GM21619 (cell line): ENCODE measurements around the gene SLX9.

ENCODE experiments used
- ATAC-seq: cut with Tn5 transposase; IDR thresholded peaks from one replicate; pipeline ENCODE4 v1.9.1; 2021; ENCODE audit not compliant: unreplicated experiment

SLX9 gene

DNA sequence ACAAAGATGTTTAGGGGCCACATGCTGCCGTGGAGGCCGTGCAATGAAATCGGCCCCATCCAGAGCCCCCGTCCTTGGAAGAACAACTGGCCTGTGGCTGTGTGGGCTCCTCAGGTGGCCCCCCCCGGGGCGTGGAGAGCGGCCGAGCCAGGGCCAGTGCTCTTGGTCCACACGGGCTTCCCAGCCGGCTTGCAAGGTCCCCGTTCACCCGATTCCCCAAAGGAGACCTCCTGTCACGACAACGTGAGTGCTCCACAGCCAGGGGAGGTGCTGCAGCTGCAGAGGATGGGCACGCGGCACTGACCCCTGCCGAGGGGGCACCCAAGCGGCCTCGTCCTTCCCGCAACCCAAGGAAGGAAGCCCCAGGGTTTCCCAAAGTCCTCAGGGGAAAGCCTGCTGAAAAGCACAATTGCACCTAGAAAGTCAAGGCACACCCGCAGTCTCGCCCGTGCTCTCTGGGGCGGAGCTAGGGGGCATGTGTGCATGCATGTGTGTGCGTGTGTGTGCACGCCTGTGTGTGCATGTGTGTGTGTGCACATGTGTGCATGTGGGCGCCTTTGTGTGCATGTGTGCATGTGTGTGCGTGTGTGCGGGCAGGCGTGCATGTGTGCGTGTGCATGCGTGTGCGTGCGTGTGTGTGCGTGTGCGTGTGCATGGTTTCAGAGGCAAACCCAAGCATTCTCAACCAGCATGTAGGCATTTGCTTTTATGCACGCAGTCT is 48.2 kb downstream of the SLX9 start:
- ATAC-seq: no peak

DNA sequence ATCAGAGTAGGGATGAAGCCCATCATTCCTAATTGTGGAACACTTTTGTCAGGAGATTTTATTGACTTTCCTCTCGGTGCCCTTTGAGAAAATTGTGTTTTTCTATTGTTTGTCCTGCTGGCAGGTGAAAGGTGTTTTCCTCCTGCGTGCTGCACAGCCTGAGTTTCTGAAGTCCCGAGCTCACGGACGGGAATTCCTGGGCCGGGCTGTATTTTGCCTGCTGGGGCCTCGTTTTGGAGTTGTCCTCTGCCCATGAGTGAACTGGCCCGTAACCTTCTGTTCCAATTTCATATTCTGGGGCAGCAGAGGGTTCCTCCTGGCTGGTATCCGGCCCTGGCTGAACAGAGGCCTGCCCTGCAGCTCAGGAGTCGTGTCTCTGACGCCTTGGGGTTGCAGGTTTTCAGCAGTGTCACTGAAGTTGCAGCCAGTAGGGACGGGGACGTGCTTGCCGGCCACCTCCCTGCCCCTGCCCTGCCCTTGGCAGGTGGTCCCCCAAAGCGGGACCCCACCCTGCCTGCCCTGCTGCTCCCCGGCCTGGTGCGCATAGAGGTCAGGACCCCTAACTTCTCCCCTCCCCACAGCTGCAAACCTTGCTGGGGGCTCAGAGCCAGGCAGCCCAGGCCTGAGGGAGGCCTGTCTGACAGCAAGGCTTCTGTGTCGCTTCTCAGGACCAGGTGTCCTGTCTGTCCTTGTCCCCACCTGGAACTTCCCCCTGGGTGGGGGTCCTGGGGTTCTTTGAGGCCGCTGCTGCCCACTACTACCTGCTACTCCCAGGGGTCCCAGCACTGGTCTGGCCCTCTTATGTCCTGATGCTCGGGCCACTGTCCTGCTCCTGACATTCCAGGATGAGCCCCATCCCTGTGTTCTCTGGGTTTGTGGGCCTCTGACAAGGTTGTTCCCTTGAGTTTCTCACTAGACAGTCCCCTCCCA is 49.0 kb downstream of the SLX9 start:
- ATAC-seq: no peak

DNA sequence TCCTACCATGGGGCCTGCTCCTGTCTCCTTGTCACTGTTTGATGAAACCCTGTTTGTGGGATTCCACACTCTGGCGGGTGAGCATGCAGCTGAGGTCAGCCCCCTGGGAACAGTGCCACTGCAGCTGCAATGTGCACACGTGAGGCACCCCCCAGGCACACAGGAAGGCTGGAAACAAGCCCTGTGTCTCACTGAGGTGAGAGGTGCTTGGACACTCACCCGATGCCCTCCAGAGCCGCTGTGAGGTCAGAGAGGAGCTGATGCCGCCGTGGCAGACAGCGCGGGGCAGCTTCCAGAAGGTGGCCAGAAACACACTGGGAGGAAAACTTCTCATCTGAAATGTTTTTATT is 49.7 kb downstream of the SLX9 start:
- no peak for ATAC-seq

DNA sequence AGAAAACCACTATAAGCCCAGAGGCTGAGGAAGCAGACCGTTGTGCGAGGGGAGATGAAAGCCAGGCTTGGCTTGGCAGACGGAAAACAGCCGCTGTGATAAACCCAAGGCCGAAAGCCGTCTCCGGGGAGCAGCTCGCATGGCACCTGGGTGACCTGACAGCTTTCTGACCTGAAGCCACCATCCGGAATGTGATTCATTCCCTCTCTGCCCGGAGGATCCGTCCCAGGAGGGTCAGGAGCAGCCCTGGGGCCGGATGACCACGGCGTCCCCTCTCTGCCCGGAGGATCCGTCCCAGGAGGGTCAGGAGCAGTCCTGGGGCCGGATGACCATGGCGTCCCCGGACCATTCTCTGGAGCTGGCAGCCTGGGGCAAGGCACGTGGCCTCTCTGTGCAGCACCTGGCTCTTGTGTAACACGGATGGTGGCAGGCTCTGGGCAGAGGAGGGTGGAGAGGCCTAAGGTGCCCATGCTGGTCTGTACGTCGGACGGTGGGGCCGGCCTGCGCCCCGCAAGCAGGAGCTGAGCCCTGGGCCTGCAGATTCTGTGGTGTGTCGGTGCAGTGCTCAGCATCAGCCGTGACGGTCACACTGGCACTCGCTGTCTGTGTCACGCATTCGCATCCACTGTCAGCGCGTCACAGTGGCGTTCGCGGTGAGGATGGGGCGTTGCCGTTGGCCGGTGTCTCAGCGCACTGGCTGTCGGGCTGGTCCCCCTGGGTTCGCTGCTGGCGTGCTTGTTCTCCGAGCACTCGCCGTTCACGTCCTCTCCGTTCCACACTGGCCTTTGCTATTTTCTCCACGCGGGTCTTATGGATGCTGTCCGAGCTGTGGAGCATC is 50.3 kb downstream of the SLX9 start:
- ATAC-seq: no peak

DNA sequence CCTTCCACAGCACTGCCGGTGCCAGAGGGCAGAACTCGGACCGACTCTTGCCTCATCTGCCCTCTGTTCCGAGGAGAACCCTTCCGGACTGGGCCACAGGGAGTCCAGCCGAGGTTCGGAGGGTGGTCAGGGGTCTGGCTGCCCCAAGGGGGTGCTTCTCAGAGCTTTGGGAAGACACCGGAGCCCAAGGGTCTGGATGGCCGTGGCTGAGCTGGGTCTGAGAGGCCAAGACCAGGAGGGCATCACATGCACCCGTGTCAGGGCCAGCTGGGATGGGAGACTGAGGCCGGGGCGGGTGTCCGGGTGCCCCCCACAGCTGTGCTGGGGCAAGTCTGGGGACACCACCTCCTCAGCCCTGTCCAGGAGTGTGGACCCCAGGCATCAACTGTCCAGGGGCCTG is 51.1 kb downstream of the SLX9 start:
- ATAC-seq: no peak

DNA sequence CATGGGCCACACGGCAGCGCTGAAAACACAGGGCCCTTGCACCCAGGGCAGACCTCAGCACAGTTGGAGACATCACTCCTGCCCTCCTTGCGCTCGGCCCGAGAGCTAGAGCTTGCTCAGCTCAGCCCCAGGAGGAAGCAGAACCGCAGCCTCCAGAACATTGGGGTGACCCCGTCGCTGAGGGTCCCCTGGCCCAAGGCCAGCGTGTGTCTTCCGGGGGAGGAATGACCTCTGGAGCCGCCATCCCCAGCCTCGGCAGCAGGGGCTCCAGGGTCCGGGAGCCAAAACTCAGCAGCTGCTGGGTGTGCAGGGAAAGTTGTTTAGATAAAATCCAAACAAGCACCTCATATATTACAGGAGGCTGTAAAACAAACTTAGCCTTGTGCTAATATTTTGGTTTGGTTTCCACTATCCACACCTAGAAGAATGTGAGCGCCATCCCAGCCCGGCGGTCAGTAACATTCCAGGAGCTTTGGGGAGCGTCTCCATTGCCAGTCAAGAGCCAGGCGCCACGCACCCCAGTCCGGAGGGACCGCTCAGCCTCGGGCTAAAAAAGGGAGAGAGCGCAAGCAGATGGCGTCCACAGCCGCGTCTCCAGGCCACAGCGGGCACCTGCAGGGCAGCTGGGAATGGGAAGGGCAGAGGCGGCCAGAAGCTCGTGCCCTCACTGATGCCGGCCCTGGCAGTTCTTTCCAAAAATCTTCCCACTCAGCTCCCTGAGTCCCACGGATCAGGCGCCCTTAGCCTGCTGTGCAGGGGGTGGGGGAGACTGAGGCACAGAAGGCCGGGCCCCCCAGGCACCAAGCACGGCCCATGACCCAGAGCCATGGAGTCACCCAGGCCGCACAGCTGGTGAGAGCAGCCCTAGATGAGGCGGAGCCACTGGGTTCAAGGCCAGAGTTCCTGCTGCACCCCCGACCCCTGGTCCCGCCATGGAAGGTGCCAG is 52.0 kb downstream of the SLX9 start:
- ATAC-seq: no peak

DNA sequence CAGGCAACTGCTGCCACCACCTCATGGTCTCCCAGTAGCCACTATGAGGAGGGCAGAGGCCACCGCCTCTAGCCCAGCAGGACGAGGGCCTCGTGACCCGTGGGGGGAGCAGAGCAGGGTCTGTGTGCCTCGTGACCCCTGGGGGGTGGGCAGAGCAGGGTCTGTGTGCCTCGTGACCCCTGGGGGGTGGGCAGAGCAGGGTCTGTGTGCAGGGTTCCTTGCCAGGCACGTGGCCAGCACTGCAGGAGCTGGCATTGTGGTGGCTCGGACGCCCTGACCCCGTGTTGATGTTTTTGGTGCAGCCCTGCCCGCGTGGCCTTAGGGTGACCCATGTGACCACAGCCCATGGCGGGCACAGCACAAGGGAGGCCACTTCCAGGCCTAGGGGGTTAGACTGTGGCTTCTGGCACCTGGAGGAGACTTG is 52.8 kb downstream of the SLX9 start:
- no peak for ATAC-seq

DNA sequence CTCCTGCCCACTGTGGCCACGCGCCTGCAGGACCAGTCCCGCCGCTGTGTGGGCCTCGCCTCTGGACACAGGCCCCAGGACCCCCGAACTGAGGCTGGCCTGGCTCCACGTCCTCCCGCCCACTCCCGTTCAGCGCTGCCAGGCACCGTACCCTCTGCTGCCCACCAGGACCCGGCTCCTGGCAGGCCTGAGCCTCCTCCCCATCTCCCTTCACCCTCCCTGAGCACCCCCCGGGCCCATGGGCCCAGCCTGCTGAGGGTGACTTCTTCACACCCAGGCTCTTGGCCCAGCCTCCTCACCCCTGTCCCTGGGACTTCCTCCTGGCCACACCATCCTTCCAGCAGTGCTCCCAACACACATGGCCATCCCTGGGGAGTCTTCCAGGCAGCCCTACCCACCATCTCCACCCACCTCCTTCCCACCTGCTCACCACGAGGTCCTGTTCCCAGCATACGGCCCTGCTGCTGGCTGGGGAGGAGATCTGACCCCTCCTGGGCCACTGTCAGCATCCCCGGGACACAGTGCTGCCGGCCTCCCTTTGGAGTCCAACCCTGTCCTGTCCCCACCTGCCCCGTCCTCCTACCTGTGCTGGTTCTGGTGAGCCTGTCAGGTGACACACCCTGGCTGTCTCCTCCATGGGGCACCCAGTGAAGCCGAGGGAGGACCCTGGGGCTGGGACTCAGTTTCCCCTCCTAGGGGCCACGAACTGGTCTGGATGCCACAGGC is 53.7 kb downstream of the SLX9 start:
- ATAC-seq: no peak

DNA sequence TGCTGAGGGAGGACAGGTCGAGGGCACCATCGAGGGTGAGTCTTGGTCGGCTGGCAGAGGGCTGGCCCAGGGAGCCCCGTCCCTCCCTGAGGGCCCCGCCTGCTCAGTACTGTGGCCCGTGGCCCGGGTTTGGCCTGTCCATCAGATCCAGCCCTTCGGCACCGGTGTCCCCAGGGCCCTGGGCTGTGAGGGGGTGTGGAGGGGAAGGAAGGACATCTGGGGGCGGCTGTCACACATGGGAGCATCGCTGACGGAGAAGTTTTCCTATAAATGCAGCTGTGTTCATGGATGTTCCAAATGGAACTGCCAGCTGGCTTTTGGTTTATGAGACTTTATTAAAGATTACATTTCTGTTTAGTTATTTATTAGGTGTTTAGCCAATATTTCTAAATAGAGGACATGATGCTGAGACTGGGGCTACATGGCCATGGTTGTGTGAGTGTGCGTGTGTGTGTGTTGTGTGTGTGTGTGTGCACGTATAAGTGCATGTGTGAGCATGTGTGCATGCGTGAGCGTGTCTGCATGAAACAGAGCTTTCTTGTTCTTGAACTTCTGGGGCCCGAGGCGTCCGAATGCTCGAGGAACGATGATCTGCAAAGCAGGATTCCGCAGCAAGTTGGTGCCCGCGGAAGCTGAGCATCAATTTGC is 54.3 kb downstream of the SLX9 start:
- no peak for ATAC-seq

DNA sequence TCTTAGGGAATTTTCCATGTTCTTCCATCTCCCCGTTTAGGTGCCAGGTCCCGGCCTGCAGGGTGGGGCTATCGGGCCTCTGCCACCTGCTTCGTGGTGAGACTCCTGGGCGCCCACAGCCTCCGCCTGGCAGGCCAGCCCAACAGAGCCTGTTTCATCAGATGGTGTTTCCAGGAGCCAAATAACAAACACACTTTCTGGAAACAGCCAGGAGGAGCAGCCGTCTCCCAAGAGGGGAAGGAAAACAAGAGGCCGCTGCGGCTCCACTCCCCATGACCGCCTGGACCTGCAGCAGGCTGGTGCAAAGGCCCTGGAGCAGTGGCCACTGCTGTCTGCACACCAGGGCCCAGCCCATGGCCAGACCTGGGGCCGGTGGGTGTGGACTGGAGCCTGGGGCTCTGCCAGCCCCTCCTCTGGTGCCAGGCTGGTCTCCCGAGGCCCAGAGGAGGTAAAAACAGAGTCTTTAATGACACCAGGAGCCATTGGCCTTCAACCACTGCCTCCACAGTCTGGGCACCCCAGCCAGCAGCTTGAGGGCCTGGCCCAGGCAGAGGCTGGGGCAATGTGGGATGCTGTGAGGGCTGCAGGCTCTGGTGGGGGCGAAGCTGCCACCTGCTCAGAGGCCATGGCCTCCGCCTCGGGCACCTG is 55.0 kb downstream of the SLX9 start:
- ATAC-seq: no peak

DNA sequence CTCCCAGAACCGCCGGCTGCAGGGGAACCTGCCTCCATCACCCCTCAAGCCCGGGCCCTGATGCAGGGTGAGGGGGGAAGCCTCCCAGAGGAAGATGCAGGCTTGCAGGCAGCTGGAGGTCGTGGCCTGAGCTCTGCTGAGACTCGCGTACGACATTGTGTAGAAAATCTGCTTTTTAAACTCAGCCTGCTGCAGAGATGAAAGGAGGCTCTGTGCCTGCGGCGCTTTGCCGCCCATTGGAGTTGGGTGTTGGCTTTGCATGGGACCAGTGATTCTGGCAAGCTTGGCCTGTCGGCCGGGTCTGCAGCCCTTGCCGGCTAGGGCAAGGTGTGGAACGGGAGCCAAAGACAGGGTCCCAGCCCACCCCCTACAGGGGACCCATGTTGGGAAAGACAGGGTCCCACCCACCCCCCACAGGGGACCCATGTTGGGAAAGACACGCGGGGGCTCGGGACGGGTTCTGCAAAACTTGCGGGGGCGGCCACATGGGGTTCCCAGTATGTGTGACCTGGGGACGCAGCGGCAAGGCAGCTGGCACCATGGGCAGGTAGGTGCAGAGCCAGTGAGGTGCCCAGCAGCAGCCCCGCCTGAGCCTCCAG is 55.6 kb downstream of the SLX9 start:
- no peak for ATAC-seq

DNA sequence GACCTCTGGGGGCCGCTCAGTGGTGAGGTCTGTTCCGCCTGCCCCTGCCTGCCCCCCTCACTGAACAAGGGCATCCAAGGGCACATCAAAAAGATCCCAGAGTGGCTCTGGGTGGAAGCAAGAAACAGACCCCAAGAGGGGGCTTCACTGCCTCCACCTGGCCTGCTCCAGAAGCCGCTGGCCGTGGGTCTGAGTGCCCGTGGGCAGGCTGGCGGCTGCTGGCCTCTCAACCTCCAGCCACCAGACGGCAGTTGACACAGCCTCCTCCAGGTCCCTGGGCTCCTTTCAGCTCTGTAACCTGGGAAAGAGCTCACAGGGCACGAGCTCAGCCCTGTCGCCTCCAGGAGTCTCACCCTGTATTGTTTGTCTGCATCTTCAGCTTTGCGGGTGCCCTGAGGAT is 56.3 kb downstream of the SLX9 start:
- no peak for ATAC-seq

DNA sequence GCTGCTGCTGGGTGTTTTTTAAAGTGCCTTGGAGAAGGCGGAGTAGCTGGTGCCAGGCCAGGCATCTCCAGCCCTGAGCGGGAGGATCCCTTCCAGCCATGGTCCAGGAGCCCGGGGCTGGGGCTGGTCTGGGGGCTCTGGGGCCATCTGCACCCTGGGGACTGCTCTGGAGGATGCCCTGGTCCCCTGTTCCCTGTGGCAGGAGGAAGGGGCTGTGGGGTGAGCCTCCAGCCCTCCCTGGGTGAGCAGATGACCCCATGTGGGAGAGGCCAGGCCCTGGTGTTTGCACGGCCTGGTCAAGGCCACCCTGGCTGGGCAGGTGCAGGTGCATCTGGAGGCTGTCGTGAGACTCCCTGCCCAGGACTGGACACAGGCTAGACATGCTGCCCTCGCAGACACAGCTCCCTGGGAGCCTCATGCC is 56.7 kb downstream of the SLX9 start:
- ATAC-seq: no peak

DNA sequence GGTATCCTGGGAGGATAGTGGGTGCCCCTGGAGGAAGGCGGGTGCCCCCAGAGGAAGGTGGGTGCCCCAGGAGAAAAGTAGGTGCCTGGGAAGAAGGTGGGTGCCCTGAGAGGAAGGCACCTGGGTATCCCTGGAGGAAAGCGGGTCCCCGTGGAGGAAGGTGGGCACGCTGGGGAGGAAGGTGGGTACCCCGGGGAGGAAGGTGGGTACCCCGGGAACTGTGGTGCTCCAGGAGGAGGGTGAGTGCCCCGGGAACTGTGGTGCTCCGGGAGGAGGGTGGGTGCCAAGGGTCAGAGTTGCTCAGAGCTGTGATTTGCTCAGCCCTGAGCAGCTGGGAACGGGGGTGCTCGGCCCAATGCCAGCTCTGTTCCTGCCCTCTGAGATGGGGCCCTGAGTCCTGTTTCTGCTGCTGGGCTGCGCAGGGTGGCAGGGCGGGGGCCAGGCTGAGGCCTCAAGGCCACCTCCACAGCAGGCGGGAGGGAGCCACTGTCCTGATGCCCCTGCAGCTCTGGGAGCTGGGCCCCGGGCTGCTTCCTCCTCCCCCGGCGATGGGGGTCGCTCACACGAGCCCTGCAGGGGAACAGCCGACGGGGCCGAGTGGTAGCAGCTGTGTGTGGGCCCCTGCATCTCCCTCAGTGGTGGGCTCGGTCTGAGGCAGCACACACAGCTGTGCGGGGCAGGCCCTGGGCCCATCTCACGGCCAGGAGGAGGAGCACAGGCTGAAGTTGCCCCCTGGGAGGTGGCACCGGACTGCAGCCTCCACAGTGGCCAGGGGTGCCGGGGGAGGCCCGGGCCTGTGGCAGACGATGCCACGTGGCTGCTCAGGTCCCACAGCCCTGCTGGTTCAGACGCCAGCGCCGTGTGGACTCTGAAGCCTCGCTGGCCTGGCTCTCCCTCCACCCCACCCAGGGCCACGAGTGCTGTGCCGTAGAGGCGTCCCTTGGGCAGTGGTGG is 57.4 kb downstream of the SLX9 start:
- ATAC-seq: no peak

DNA sequence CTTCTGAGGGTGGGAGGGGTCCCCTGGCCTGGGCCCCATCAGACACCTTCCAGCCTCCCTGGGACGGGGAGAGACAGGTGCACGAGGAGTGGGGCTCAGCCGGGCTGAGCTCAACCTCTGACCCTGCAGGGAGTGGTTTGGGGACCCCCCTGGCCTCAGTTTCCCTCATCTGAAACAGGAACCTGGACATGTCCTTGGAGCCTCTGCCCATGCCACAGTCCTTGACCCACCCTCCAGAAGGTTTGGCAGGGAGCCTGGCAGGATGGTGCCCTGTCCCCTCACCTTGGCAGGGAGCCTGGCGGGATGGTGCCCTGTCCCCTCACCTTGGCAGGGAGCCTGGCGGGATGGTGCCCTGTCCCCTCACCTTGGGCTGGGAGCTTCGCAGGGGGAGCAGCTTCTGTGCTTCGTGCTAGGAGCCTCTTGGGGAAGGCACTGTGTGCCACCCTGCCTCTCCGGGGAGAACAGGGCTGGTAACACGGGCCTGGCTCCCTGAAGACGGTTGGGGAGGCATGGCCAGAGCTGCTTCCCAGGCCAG is 58.3 kb downstream of the SLX9 start:
- no peak for ATAC-seq

DNA sequence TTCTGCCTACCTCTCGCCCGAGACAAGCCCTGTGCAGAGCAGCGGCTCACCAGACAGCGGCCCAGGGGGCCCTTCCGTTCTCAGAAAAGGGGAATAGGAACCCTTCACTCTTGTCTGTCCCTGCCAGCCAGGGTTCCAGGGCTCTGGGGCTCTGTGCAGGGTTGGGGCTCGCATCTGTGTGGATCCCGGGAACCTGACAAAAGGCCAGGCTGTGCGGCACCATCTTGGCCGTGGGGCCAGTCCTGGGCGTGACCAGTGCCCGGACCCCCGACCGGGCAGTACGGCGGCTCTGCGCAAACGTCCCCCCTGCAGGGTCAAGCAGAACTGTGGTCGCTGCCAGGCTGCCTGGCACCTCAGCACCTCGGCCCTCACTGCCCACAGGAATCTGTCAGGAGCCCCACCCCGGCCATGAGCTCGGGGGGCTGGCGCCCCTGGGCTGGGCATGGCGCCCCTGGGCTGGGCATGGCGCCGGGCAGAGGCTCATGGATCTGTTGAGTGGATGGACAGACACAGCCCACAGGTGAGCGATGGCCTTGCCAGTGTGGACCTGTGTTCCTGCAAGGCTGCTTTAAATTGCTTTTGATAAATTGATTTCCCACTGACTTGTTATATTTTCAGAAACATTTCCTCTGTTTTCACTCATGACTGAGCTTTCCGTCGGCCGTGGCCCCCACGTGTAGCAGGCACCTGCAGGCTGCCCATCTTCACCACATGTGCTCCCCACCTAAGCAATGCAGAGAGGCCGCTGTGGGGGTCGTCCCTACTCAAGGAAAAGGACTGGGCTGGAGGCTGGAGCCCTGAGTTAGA is 59.0 kb downstream of the SLX9 start:
- no peak for ATAC-seq
